ENCODE measurements around the gene PUS1. TPM values are rescaled to one million over a fixed set of nuclear protein-coding genes. Genes with fewer than 3 reads are reported as not detected.
A peak's percentile ranks its signal among the peaks of the same experiment; 100 is the strongest.

The PUS1 gene
- total and polyA plus RNA-seq, 2 of the 8 experiments (the other 6 are each of a cell fraction or from before 2014, with no cell fraction given) = 48.1 to 81.2 TPM

- 0 out of 2 replicates have a peak overlapping the region, but pooled peaks have one; percentile 57 for H2BK20ac ChIP-seq (ENCODE audit: low read length)
- H3K4me3 ChIP-seq (ENCODE audit: extremely low read depth in 1 of 4, insufficient read depth in 2 of 4, low read depth in 3 of 4, low read length in 4 of 4) = no peak overlapping the region
- peak overlapping the region; percentile 99; the same call in 1 of the 2 replicates for H2BK5ac ChIP-seq (ENCODE audit: low read depth, low read length)
- H3K9ac ChIP-seq (replicated peaks in 1 of 4; ENCODE audit: extremely low read depth in 1 of 4, low read depth in 3 of 4, low read length in 3 of 4) = no peak overlapping the region
- H4K8ac ChIP-seq (ENCODE audit: extremely low read depth, insufficient read depth, low read length) = no peak overlapping the region
- peak overlapping the region; percentile 77; the same call in 1 of the 2 replicates for H2BK12ac ChIP-seq (ENCODE audit: low read depth, low read length)
- H2BK120ac ChIP-seq (replicated peaks; ENCODE audit: low read depth, low read length) = no peak overlapping the region
- no peaks in the 10 kb centered on the region for H3K27me3 ChIP-seq (replicated peaks in 1 of 4; ENCODE audit: control insufficient read depth in 3 of 4, extremely low read depth in 1 of 4, insufficient read depth in 3 of 4, low read length in 3 of 4)
- peaks cover 10 to 46% (median 34%) of the 10 kb centered on the region in 4 experiments for H3K36me3 ChIP-seq (ENCODE audit: control insufficient read depth in 2 of 4, insufficient read depth in 4 of 4, low read length in 3 of 4)
- no peak overlapping the region for H2AFZ ChIP-seq (ENCODE audit: low read length)
- H3K79me1 ChIP-seq (ENCODE audit: low read depth, low read length) = peaks cover 6% of the 10 kb centered on the region; the same call in 1 of the 2 replicates
- peak overlapping the region; percentile 66; the same call in 1 of the 2 replicates for H2AK5ac ChIP-seq (ENCODE audit: low read depth, low read length)
- H3K18ac ChIP-seq (ENCODE audit: extremely low read depth, low read length) = peak overlapping the region; percentile 66
- peak overlapping the region in 1 of 2 experiments; percentile 42; a peak in 1 of 4 replicates for H3K4me2 ChIP-seq (ENCODE audit: insufficient read depth in 1 of 2, low read depth in 2 of 2, low read length in 2 of 2)
- CTCF ChIA-PET (ENCODE audit: partially characterized antibody) = interaction anchor here (1.0 kb wide), 2 partner anchors 10 to 31 kb away, joined by 3 to 4 read pairs; no protein-coding TSS in a partner anchor
- H3K14ac ChIP-seq (ENCODE audit: insufficient read length) = no peak overlapping the region
- peak overlapping the region; percentile 22 for H4K91ac ChIP-seq (replicated peaks; ENCODE audit: insufficient read length, low read length)
- H4K20me1 ChIP-seq (replicated peaks in 1 of 2; ENCODE audit: control insufficient read depth in 1 of 2, insufficient read depth in 2 of 2, low read length in 2 of 2) = no peaks in the 10 kb centered on the region
- peaks cover 20 to 31% (median 25%) of the 10 kb centered on the region in 4 experiments for H3K4me1 ChIP-seq (replicated peaks in 1 of 4; ENCODE audit: control insufficient read depth in 3 of 4, insufficient read depth in 4 of 4, low read length in 3 of 4)
- H3K27ac ChIP-seq (ENCODE audit: low read depth, low read length) = peak overlapping the region; percentile 57
- FAIRE-seq (no peak), DNase-seq (ENCODE audit: low read depth in 1 of 2, low spot score in 2 of 2) (peak in 1 of 2 experiments; percentile 40)
- H3K9me3 ChIP-seq (ENCODE audit: insufficient read depth in 2 of 2, low read depth in 1 of 2, low read length in 1 of 2) = no peaks in the 10 kb centered on the region
- no peak overlapping the region for H3K56ac ChIP-seq (replicated peaks; ENCODE audit: insufficient read length, low read depth, low read length)
- peaks cover 0 to 16% of the 10 kb centered on the region in 2 experiments; a peak in 2 of 4 replicates for H3K79me2 ChIP-seq (ENCODE audit: control insufficient read depth in 1 of 2, insufficient read depth in 2 of 2, low read length in 2 of 2)
- POLR2A ChIA-PET (ENCODE audit: partially characterized antibody) = interaction anchor here (0.5 to 1.7 kb wide), 7 partner anchors 9 to 226 kb away, joined by 3 to 7 read pairs (median 4); no protein-coding TSS in a partner anchor
- H4K5ac ChIP-seq (ENCODE audit: insufficient read length, low read depth, low read length) = no peak overlapping the region
- WGBS, 2 experiments (ENCODE audit: extremely low coverage in 1 of 2, insufficient coverage in 1 of 2, insufficient read length in 1 of 2, insufficient replicate concordance in 2 of 2, low coverage in 1 of 2, low lambda C conversion rate in 2 of 2, missing lambda C conversion rate in 1 of 2) = 93% methylated on average over 11 of the region's 11 CpGs; no CpG with 5 or more reads in 1 of the 2 experiments
- H3K23me2 ChIP-seq (ENCODE audit: low read depth, low read length) = no peaks in the 10 kb centered on the region
- 0 out of 2 replicates have a peak overlapping the region, but pooled peaks have one; percentile 12 for H2BK15ac ChIP-seq (ENCODE audit: low read length)
- H3K23ac ChIP-seq (ENCODE audit: insufficient read length) = no peak overlapping the region
- peak overlapping the region; percentile 36 for H3K4ac ChIP-seq (replicated peaks; ENCODE audit: insufficient read length, low read depth, low read length)
- TF ChIP-seq TAF1 (IDR thresholded peaks at IDR 0.05; ENCODE audit: low read depth, low read length) (no peak), SIRT6 (IDR thresholded peaks at IDR 0.05; ENCODE audit: low read length) (no peak), JUN (IDR thresholded peaks at IDR 0.05; ENCODE audit: low read depth, low read length) (no peak), CHD2 (IDR thresholded peaks at IDR 0.05; ENCODE audit: low read length) (no peak), YY1 (IDR thresholded peaks at IDR 0.05; ENCODE audit: low read depth, low read length) (no peak), BACH1 (IDR thresholded peaks at IDR 0.05; ENCODE audit: low read length) (no peak), ASH2L (IDR thresholded peaks at IDR 0.05; ENCODE audit: low read length) (no peak), NRF1 (IDR thresholded peaks at IDR 0.05; ENCODE audit: low read depth, low read length) (no peak), POU5F1 (IDR thresholded peaks at IDR 0.05; ENCODE audit: low read depth, low read length) (no peak), CTBP2 (IDR thresholded peaks at IDR 0.05; ENCODE audit: borderline replicate concordance, insufficient read depth, insufficient read length, low read length) (no peak), FOSL1 (IDR thresholded peaks at IDR 0.05; ENCODE audit: insufficient read depth, low read depth, low read length) (no peak), TEAD4 (IDR thresholded peaks at IDR 0.05; ENCODE audit: low read depth, low read length) (no peak), SUZ12 (IDR thresholded peaks at IDR 0.05; ENCODE audit: low read length) (no peak)
These were observed 62.8 kb downstream of the PUS1 start for GRCh38 chr12:131991816-131992430.
